Type B pancreatic cell (in vitro differentiated cells): ENCODE measurements around the gene SGPL1. TPM values are rescaled to one million over a fixed set of nuclear protein-coding genes. Genes with fewer than 3 reads are reported as not detected.
"Not testable (repeated sequence)": the region's sequence is repeated elsewhere in the genome, so short reads cannot be mapped to it uniquely, and the experiment has no call there.

Experiments
- DNase-seq: peaks from one replicate; pipeline ENCODE4 v3.0.0; 2021; ENCODE audit warnings: mixed read lengths; ENCODE audit not compliant: unreplicated experiment; ENCODE audit errors: extremely low spot score
- H3K27ac Mint-ChIP-seq: 2 replicates; pipeline ENCODE4 v1.8.0; 2021; ENCODE audit warnings: mild to moderate bottlenecking, mixed read lengths
- H3K27me3 Mint-ChIP-seq: 2 replicates; pipeline ENCODE4 v1.8.0; 2021; ENCODE audit warnings: mixed read lengths
- H3K36me3 Mint-ChIP-seq: 2 replicates; pipeline ENCODE4 v1.8.0; 2021; ENCODE audit warnings: mixed read lengths
- H3K4me1 Mint-ChIP-seq: one replicate; pipeline ENCODE4 v1.8.0; 2021; ENCODE audit warnings: mixed read lengths; ENCODE audit not compliant: unreplicated experiment
- H3K4me3 Mint-ChIP-seq: 2 replicates; pipeline ENCODE4 v1.8.0; 2021; ENCODE audit warnings: mild to moderate bottlenecking, mixed read lengths
- H3K9me3 Mint-ChIP-seq: 2 replicates; pipeline ENCODE4 v1.8.0; 2021; ENCODE audit warnings: mixed read lengths
- total RNA-seq: library from RNA; stranded (reverse); gene quantifications from 2 replicates; pipeline ENCODE4 v1.2.1, GENCODE V29; 2021; ENCODE audit warnings: low replicate concordance
- TF ChIP-seq, protein P1 (sequence below): fragments of 200-600 bp; sonication (generic); conservative IDR thresholded peaks from 2 replicates; pipeline ENCODE4 v1.5.0; 2021; ENCODE audit warnings: antibody characterized with exemption, mild to moderate bottlenecking

SGPL1 gene
- total RNA-seq, 1 donor from 2014 or later, result 70.5 TPM

GRCh38 chr10:70851597-70852475, 36.1 kb downstream of the SGPL1 start:
- H3K4me3 Mint-ChIP-seq, result no peak overlapping the region
- peaks cover 13% of the 10 kb centered on the region for H3K4me1 Mint-ChIP-seq
- no peaks in the 10 kb centered on the region for H3K9me3 Mint-ChIP-seq
- DNase-seq, result no peak
- TF ChIP-seq, protein P1, sequence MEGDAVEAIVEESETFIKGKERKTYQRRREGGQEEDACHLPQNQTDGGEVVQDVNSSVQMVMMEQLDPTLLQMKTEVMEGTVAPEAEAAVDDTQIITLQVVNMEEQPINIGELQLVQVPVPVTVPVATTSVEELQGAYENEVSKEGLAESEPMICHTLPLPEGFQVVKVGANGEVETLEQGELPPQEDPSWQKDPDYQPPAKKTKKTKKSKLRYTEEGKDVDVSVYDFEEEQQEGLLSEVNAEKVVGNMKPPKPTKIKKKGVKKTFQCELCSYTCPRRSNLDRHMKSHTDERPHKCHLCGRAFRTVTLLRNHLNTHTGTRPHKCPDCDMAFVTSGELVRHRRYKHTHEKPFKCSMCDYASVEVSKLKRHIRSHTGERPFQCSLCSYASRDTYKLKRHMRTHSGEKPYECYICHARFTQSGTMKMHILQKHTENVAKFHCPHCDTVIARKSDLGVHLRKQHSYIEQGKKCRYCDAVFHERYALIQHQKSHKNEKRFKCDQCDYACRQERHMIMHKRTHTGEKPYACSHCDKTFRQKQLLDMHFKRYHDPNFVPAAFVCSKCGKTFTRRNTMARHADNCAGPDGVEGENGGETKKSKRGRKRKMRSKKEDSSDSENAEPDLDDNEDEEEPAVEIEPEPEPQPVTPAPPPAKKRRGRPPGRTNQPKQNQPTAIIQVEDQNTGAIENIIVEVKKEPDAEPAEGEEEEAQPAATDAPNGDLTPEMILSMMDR, result no peak
- no peaks in the 10 kb centered on the region for H3K27me3 Mint-ChIP-seq
- H3K36me3 Mint-ChIP-seq, result peaks cover 29% of the 10 kb centered on the region
- no peak overlapping the region for H3K27ac Mint-ChIP-seq

- peaks cover 30% of the 10 kb centered on the region for H3K36me3 Mint-ChIP-seq
- H3K27me3 Mint-ChIP-seq, result no peaks in the 10 kb centered on the region
- no peaks in the 10 kb centered on the region for H3K9me3 Mint-ChIP-seq
- TF ChIP-seq, protein P1, result no peak
- H3K4me1 Mint-ChIP-seq, result peaks cover 6% of the 10 kb centered on the region
- H3K27ac Mint-ChIP-seq, result no peak overlapping the region
- no peak overlapping the region for H3K4me3 Mint-ChIP-seq
- DNase-seq, result no peak
These were observed 37.3 kb downstream of the SGPL1 start for GRCh38 chr10:70853038-70853437.

DNA sequence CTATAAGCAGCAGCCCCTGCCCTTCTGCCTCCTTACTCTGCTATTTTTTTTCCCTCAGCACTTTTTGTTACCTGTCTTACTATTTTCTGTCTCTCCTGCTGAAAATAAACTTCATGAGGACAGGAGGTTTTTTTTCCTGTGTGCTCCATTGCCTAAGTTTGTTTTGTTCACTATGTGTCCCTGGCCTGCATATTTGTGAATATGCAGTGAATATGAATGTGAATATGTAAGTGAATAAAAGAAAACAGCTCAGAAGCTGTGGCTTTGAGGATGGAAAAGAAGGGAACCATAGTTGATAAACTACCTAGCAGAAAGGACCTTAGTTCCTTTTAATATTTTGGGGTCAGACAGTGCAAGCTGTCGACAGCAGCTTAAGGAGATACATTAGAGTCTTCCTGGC, 37.7 kb downstream of the SGPL1 start:
- H3K4me1 Mint-ChIP-seq, result peaks cover 6% of the 10 kb centered on the region
- H3K36me3 Mint-ChIP-seq, result peaks cover 31% of the 10 kb centered on the region
- TF ChIP-seq, protein P1, result no peak
- no peak overlapping the region for H3K27ac Mint-ChIP-seq
- DNase-seq, result no peak
- no peak overlapping the region for H3K4me3 Mint-ChIP-seq
- no peaks in the 10 kb centered on the region for H3K9me3 Mint-ChIP-seq
- H3K27me3 Mint-ChIP-seq, result no peaks in the 10 kb centered on the region

DNA sequence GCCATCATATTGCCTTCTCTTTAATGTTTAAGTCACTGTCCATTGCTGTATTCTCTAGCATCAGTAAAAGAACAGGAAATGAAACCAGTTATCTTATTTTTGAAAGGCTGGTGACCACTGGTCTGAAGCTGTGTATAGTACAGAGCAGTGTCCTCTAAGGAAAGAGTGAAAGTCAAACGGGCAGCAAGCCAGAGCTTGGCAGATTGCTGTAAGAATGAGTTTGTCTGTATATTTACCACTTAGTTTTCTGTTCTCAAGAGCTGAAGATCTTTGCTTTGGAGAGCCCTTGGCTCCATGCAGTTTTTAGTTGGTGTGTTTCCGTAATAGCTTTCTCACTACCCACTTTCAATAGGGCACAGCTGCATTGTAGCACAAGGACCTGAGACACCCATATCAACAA, 40.7 kb downstream of the SGPL1 start:
- H3K27me3 Mint-ChIP-seq, result no peaks in the 10 kb centered on the region
- TF ChIP-seq, protein P1, result no peak
- H3K9me3 Mint-ChIP-seq, result no peaks in the 10 kb centered on the region
- no peak overlapping the region for H3K4me3 Mint-ChIP-seq
- H3K27ac Mint-ChIP-seq, result no peak overlapping the region
- DNase-seq, result no peak
- H3K36me3 Mint-ChIP-seq, result peaks cover 39% of the 10 kb centered on the region
- H3K4me1 Mint-ChIP-seq, result no peaks in the 10 kb centered on the region

GRCh38 chr10:70858759-70859158, 43.0 kb downstream of the SGPL1 start:
- no peak for DNase-seq
- H3K27me3 Mint-ChIP-seq, result no peaks in the 10 kb centered on the region
- H3K27ac Mint-ChIP-seq, result no peak overlapping the region
- no peaks in the 10 kb centered on the region for H3K9me3 Mint-ChIP-seq
- peaks cover 40% of the 10 kb centered on the region for H3K36me3 Mint-ChIP-seq
- no peak overlapping the region for H3K4me3 Mint-ChIP-seq
- no peaks in the 10 kb centered on the region for H3K4me1 Mint-ChIP-seq
- TF ChIP-seq, protein P1, result no peak

GRCh38 chr10:70861495-70862197, 45.9 kb downstream of the SGPL1 start:
- peaks cover 35% of the 10 kb centered on the region for H3K36me3 Mint-ChIP-seq
- H3K9me3 Mint-ChIP-seq, H3K27me3 Mint-ChIP-seq, H3K27ac Mint-ChIP-seq, H3K4me1 Mint-ChIP-seq, H3K4me3 Mint-ChIP-seq, DNase-seq: not testable (repeated sequence)
